NT2/D1 (cell line): Measurements from ENCODE around the gene VARS1.

Source experiments
- SUZ12 ChIP-seq: IDR thresholded peaks from 2 replicates; pipeline ENCODE4 v1.6.1; 2011; ENCODE audit not compliant: insufficient read length, insufficient read depth; ENCODE audit errors: extremely low read depth
- YY1 ChIP-seq: IDR thresholded peaks from 2 replicates; pipeline ENCODE4 v1.6.1; 2011; ENCODE audit not compliant: insufficient read length, insufficient read depth

DNA sequence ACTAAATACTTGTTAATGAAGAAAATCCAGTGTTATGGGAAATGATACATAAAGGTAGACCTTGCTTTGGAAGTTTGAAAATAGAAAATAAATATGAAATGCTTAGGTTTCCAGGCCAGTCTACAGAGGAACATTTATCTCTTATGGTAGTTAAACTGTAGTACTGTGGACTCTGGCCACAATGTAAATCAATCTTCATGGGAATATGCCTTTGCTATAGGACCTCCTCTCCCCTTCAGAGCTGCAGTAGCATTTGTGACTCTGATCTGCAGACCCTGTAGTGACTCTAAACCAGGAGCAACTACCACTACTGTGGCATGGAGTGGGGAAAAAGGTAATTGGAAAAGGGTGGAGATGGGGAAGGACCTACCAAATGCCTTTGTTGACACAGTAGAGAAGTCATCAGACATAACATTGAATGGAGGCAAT lies 24.3 kb upstream of the VARS1 start:
- TF ChIP-seq SUZ12 (no peak), YY1 (no peak)
